ENCODE data around the gene SLC25A36. TPM values are rescaled to one million over a fixed set of nuclear protein-coding genes. Genes with fewer than 3 reads are reported as not detected.

SLC25A36 gene
- total RNA-seq, 6 donors from 2014 or later, result 49.2 to 172 (median 81.8) TPM

DNA sequence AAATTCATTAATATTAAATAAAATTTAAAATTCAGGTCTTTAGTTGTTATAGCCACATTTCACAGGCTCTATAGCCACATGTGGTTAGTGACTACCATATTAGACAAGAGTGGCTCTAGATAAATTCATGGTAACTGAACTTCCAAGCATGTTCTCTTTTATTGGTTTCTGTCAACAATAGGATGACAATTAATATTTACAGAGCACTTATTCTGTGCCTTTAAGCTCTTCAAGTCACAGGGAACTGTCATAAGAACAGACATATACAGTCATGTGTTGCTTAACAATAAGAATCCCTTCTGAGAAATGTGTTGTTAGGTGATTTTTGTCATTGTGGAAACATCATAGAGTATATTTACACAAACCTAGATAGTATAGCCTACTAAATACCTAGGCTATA is 38.8 kb upstream of the SLC25A36 start:
- Histone ChIP-seq H3K27me3 (no peaks in the 10 kb centered on the region), H3K9me3 (no peaks in the 10 kb centered on the region), H3K4me1 (peaks cover 0 to 3% (median 0%) of the 10 kb centered on the region in 4 donors), H3K4me3 (no peak overlapping the region), H3K36me3 (no peaks in the 10 kb centered on the region), H3K27ac (no peak overlapping the region)
- ATAC-seq (ENCODE audit: low FRiP score in 2 of 2) (no peak), DNase-seq (no peak)
- TF ChIP-seq POLR2AphosphoS5 (IDR thresholded peaks at IDR 0.05) (no peak), EP300 (IDR thresholded peaks at IDR 0.05) (no peak), POLR2A (IDR thresholded peaks at IDR 0.05) (no peak)
- TF ChIP-seq, protein P1, sequence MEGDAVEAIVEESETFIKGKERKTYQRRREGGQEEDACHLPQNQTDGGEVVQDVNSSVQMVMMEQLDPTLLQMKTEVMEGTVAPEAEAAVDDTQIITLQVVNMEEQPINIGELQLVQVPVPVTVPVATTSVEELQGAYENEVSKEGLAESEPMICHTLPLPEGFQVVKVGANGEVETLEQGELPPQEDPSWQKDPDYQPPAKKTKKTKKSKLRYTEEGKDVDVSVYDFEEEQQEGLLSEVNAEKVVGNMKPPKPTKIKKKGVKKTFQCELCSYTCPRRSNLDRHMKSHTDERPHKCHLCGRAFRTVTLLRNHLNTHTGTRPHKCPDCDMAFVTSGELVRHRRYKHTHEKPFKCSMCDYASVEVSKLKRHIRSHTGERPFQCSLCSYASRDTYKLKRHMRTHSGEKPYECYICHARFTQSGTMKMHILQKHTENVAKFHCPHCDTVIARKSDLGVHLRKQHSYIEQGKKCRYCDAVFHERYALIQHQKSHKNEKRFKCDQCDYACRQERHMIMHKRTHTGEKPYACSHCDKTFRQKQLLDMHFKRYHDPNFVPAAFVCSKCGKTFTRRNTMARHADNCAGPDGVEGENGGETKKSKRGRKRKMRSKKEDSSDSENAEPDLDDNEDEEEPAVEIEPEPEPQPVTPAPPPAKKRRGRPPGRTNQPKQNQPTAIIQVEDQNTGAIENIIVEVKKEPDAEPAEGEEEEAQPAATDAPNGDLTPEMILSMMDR (IDR thresholded peaks at IDR 0.05), result no peak

DNA sequence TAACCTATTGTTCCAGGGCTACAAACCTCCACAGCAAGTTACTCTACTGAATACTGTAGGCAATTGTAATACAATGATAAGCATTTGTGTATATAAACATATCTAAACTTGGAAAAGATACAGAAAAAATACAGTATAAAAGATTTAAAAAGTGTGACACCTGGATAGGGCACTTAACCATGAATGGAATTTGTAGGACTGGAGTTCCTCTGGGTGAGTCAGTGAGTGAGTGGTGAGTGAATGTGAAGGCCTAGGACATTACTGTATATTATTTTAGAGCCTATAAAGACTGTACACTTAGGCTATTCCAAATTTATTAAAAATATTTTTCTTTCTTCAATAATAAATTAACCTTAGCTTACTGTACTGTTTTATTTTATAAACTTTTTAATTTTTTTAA is 38.4 kb upstream of the SLC25A36 start:
- Histone ChIP-seq H3K4me3 (no peak overlapping the region), H3K27me3 (no peaks in the 10 kb centered on the region), H3K4me1 (peaks cover 0 to 3% (median 0%) of the 10 kb centered on the region in 4 donors), H3K36me3 (no peaks in the 10 kb centered on the region), H3K27ac (no peak overlapping the region), H3K9me3 (no peaks in the 10 kb centered on the region)
- TF ChIP-seq, protein P1 (IDR thresholded peaks at IDR 0.05), result no peak
- TF ChIP-seq POLR2AphosphoS5 (IDR thresholded peaks at IDR 0.05) (no peak), POLR2A (IDR thresholded peaks at IDR 0.05) (no peak)
- ATAC-seq (ENCODE audit: low FRiP score in 2 of 2) (no peak), DNase-seq (no peak)

DNA sequence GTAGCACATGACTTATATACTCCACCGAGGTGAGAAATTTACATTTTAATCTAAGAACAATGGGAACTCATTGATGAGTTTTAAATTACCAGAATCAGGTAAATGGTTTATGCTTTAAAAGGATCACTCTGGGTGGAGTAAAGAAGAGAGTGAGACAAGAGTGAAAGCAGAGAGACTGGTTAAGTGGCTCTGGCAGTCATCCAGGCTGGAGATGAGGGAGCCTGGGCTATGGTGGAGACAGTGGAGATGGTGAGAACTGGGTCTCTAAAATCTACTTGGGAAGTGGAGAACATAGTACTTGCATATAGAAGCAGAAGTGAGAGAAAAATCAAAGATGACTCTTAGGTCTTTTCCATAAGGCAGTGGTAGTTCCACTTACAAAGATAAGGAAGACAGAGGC is 37.1 kb upstream of the SLC25A36 start:
- H3K27ac ChIP-seq, result no peak overlapping the region
- no peaks in the 10 kb centered on the region for H3K4me1 ChIP-seq
- TF ChIP-seq POLR2AphosphoS5 (IDR thresholded peaks at IDR 0.05) (no peak), EP300 (IDR thresholded peaks at IDR 0.05) (no peak), POLR2A (IDR thresholded peaks at IDR 0.05) (no peak)
- TF ChIP-seq, protein P1 (IDR thresholded peaks at IDR 0.05), result no peak
- H3K27me3 ChIP-seq, result no peaks in the 10 kb centered on the region
- no peak for ATAC-seq (ENCODE audit: low FRiP score in 2 of 2)
- no peaks in the 10 kb centered on the region for H3K36me3 ChIP-seq
- H3K9me3 ChIP-seq, result no peaks in the 10 kb centered on the region
- H3K4me3 ChIP-seq, result no peak overlapping the region
- WGBS, 2 donors, result 81 to 87% methylated on average over 1 of the region's 1 CpG
- DNase-seq, result no peak

DNA sequence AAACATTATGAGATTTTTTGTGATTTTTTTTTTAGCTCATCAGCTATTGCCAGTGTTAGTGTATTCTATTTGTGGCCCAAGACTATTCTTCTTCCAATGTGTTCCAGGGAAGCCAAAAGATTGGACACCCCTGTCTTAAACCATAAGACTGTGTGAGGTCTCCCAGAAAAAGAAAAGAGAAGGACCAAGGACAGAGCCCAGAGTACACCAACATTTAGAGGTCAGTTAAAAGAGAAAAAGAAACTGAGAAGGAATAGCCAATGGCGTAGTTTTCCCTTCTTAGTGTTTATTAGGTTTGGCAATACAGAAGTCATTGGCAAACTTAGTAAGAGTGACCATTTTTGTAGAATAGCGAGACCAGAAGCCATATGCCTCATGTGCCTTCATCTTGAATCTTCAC is 36.1 kb upstream of the SLC25A36 start:
- 92% methylated on average over 2 of the region's 2 CpGs for WGBS, 2 donors
- no peak for TF ChIP-seq POLR2AphosphoS5 (IDR thresholded peaks at IDR 0.05)
- TF ChIP-seq POLR2A (IDR thresholded peaks at IDR 0.05), result no peak
- no peak for TF ChIP-seq EP300 (IDR thresholded peaks at IDR 0.05)
- TF ChIP-seq, protein P1 (IDR thresholded peaks at IDR 0.05), result no peak
- Histone ChIP-seq H3K9me3 (no peaks in the 10 kb centered on the region), H3K27ac (no peak overlapping the region), H3K36me3 (no peaks in the 10 kb centered on the region), H3K4me3 (no peak overlapping the region), H3K27me3 (no peaks in the 10 kb centered on the region), H3K4me1 (no peaks in the 10 kb centered on the region)
- ATAC-seq (ENCODE audit: low FRiP score in 2 of 2) (no peak), DNase-seq (no peak)

DNA sequence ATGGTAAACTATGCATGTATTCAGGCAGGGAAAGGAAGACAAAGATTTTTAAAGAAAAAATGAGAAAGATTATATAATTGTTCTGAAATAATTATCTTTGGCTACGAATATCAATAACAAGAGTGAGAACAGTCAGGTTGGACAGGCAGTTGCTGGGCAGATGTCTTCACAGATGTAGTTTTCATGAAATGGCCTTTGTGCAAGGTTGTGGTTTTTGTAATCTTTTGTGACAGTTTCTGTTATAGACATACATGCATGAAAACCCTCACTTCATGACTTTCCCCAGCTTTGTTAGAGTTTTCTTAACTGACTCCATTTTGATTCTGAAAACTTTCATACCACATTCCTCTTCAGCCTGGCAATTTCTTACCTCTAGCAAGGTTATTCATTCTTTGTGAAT is 34.9 kb upstream of the SLC25A36 start:
- TF ChIP-seq EP300 (IDR thresholded peaks at IDR 0.05), result no peak
- TF ChIP-seq, protein P1 (IDR thresholded peaks at IDR 0.05), result no peak
- no peak for TF ChIP-seq POLR2AphosphoS5 (IDR thresholded peaks at IDR 0.05)
- no peak for TF ChIP-seq POLR2A (IDR thresholded peaks at IDR 0.05)
- Histone ChIP-seq H3K36me3 (no peaks in the 10 kb centered on the region), H3K27ac (no peak overlapping the region), H3K4me3 (no peak overlapping the region), H3K9me3 (no peaks in the 10 kb centered on the region), H3K4me1 (no peaks in the 10 kb centered on the region), H3K27me3 (no peaks in the 10 kb centered on the region)
- WGBS, 2 donors, result 69 to 82% methylated on average over 1 of the region's 1 CpG
- DNase-seq, result no peak
- no peak for ATAC-seq (ENCODE audit: low FRiP score in 2 of 2)
